Mesenchymal stem cell (in vitro differentiated cells and primary cell): Measurements from ENCODE around the gene MGAT4A.

Experiments
- DNase-seq: peaks from one replicate; pipeline ENCODE4 v3.0.0-alpha.2; 2013
- H2AFZ ChIP-seq: one replicate; pipeline ENCODE4 v1.6.1; 2013; ENCODE audit warnings: low read depth, mild to moderate bottlenecking, control low read depth, inconsistent platforms, low read length, moderate library complexity
- H2AK5ac ChIP-seq: 2 replicates; pipeline ENCODE4 v1.6.1; 2013; ENCODE audit warnings: low read length, moderate library complexity, mild to moderate bottlenecking, inconsistent platforms; ENCODE audit not compliant: severe bottlenecking
- H2BK120ac ChIP-seq: one replicate; pipeline ENCODE4 v1.6.1; 2013; ENCODE audit warnings: low read depth, mild to moderate bottlenecking, inconsistent platforms, low read length, moderate library complexity
- H2BK12ac ChIP-seq, 2 experiments: one replicate each; pipeline ENCODE4 v1.6.1; 2013; ENCODE audit warnings: inconsistent platforms in 2 of 2, low read length in 2 of 2, mild to moderate bottlenecking in 2 of 2, moderate library complexity in 2 of 2, control low read depth in 1 of 2
- H2BK15ac ChIP-seq: one replicate; pipeline ENCODE4 v1.6.1; 2013; ENCODE audit warnings: mild to moderate bottlenecking, low read depth, inconsistent platforms; ENCODE audit not compliant: poor library complexity, severe bottlenecking
- H2BK5ac ChIP-seq: 2 replicates; pipeline ENCODE4 v1.6.1; 2013; ENCODE audit warnings: low read depth, mild to moderate bottlenecking, low read length, control low read depth, inconsistent platforms; ENCODE audit not compliant: poor library complexity, severe bottlenecking
- H3K14ac ChIP-seq, 2 experiments: one replicate each; pipeline ENCODE4 v1.6.1; 2013; ENCODE audit warnings: inconsistent platforms in 2 of 2, low read length in 2 of 2, control low read depth in 1 of 2, mild to moderate bottlenecking in 1 of 2, moderate library complexity in 1 of 2
- H3K18ac ChIP-seq, 2 experiments: one replicate each; pipeline ENCODE4 v1.6.1; 2013; ENCODE audit warnings: inconsistent platforms in 2 of 2, low read length in 2 of 2, control low read depth in 1 of 2, low read depth in 1 of 2, mild to moderate bottlenecking in 1 of 2
- H3K23ac ChIP-seq, 2 experiments: one replicate each; pipeline ENCODE4 v1.6.1; 2013; ENCODE audit warnings: inconsistent platforms in 2 of 2, low read length in 2 of 2, mild to moderate bottlenecking in 2 of 2, moderate library complexity in 2 of 2, control low read depth in 1 of 2
- H3K27ac ChIP-seq: 2 replicates; pipeline ENCODE4 v1.5.1; 2013; ENCODE audit warnings: mild to moderate bottlenecking, moderate library complexity, low read length, control low read depth, inconsistent platforms; ENCODE audit not compliant: poor library complexity, severe bottlenecking
- H3K27me3 ChIP-seq, 2 experiments: 2 replicates each; pipeline versions ENCODE4 v1.6.1 to v1.7.0; 2013; ENCODE audit warnings: low read length in 2 of 2, mild to moderate bottlenecking in 2 of 2, moderate library complexity in 2 of 2, control low read depth in 1 of 2, inconsistent platforms in 1 of 2; ENCODE audit not compliant: control insufficient read depth in 1 of 2, insufficient read depth in 1 of 2
- H3K36me3 ChIP-seq, 2 experiments: 2 replicates each; pipeline versions ENCODE4 v1.6.1 to v1.7.0; 2013; ENCODE audit warnings: low read length in 2 of 2, control low read depth in 1 of 2, inconsistent platforms in 1 of 2, low read depth in 1 of 2, mild to moderate bottlenecking in 1 of 2; ENCODE audit not compliant: insufficient read depth in 2 of 2, control insufficient read depth in 1 of 2
- H3K4ac ChIP-seq, 2 experiments: one replicate each; pipeline ENCODE4 v1.6.1; 2013; ENCODE audit warnings: inconsistent platforms in 2 of 2, low read length in 2 of 2, mild to moderate bottlenecking in 2 of 2, moderate library complexity in 2 of 2, control low read depth in 1 of 2, low read depth in 1 of 2
- H3K4me1 ChIP-seq: 2 replicates; pipeline ENCODE4 v1.6.1; 2013; ENCODE audit warnings: low read depth, low read length, control low read depth; ENCODE audit not compliant: control insufficient read depth, insufficient read depth
- H3K4me2 ChIP-seq: 2 replicates; pipeline ENCODE4 v1.6.1; 2013; ENCODE audit warnings: low read length, mild to moderate bottlenecking, inconsistent platforms; ENCODE audit not compliant: poor library complexity, severe bottlenecking
- H3K4me3 ChIP-seq, 2 experiments: 2 replicates each; pipeline versions ENCODE4 v1.5.1 to v1.7.0; 2013; ENCODE audit warnings: low read length in 2 of 2, mild to moderate bottlenecking in 2 of 2, control low read depth in 1 of 2, low read depth in 1 of 2; ENCODE audit not compliant: insufficient read depth in 1 of 2
- H3K79me1 ChIP-seq: replicated peaks from 2 replicates; pipeline ENCODE4 v1.6.1; 2013; ENCODE audit warnings: mild to moderate bottlenecking, control low read depth, low read length, inconsistent platforms; ENCODE audit not compliant: poor library complexity, severe bottlenecking
- H3K9ac ChIP-seq: 2 replicates; pipeline ENCODE4 v1.7.0; 2013; ENCODE audit warnings: mild to moderate bottlenecking, low read length, moderate library complexity
- H3K9me3 ChIP-seq: 2 replicates; pipeline ENCODE4 v1.7.0; 2013; ENCODE audit warnings: mild to moderate bottlenecking, low read length; ENCODE audit not compliant: control insufficient read depth
- H4K8ac ChIP-seq: one replicate; pipeline ENCODE4 v1.6.1; 2013; ENCODE audit warnings: inconsistent platforms, mild to moderate bottlenecking, low read length, moderate library complexity
- H4K91ac ChIP-seq: one replicate; pipeline ENCODE4 v1.6.1; 2013; ENCODE audit warnings: mild to moderate bottlenecking, low read length, inconsistent platforms
- WGBS: methylation state at CpG from one replicate; pipeline ENCODE4 v1.1.7; 2013; ENCODE audit warnings: mixed read lengths; 5-methylcytosine and 5-hydroxymethylcytosine counted together

Gene MGAT4A

DNA sequence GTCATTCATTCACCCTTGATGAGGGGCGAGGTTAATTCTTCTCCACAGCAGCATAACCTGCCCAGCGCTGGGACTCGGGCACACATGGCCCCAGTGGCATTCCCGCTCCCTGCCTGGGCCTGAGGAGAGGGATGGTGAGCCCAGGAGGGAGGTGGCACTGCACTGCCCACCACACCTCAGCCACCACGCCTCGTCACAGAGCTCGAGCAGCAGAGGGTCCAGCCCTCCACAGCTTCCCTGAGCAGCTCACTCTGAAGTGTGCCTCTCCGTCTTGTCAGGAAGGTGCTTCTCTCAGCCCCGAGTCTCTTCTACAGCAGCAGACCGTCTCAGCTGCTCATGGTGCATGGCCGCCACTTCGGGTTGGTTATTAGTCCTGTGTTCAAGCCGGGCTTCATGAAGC is 157.5 kb downstream of the MGAT4A start:
- Histone ChIP-seq H3K4me3 (no peak overlapping the region), H2BK120ac (no peak overlapping the region), H3K18ac (no peak overlapping the region), H3K23ac (no peak overlapping the region), H3K9ac (no peak overlapping the region), H2BK15ac (no peak overlapping the region), H4K91ac (peak overlapping the region; percentile 40), H3K14ac (no peak overlapping the region), H2AK5ac (no peak overlapping the region), H3K79me1 (no peaks in the 10 kb centered on the region), H3K27me3 (no peaks in the 10 kb centered on the region), H2BK5ac (no peak overlapping the region), H3K27ac (no peak overlapping the region), H3K9me3 (no peaks in the 10 kb centered on the region), H3K4ac (no peak overlapping the region), H3K4me1 (peaks cover 3% of the 10 kb centered on the region), H3K36me3 (peaks cover 54 to 74% of the 10 kb centered on the region in 2 experiments), H2AFZ (no peak overlapping the region), H3K4me2 (no peak overlapping the region), H2BK12ac (no peak overlapping the region), H4K8ac (no peak overlapping the region)
- no peak for DNase-seq
- 97% methylated on average over 12 of the region's 13 CpGs for WGBS

DNA sequence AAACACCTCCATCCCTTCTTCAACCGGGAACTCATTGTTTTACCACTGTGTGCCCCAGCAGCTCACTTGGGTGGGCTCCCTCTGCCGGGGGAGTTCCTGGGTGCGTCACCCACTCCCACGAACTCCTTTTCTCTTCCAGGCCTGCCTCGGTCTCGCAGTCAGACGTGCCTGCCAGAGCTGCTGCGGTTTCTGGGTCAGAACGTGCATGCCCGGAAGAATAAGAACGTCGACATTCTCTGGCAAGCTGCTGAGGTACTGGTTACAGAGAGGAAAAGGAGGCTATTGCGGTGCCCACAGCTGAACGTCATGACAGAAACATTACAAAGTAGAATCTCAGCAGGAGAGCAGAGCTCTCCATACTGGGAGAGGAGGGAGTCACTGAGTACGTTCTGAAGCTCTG is 158.3 kb downstream of the MGAT4A start:
- WGBS, result 96% methylated on average over 15 of the region's 15 CpGs
- Histone ChIP-seq H2AFZ (no peak overlapping the region), H3K14ac (no peak overlapping the region), H3K4me1 (peaks cover 3% of the 10 kb centered on the region), H3K4ac (no peak overlapping the region), H4K91ac (no peak overlapping the region), H2BK120ac (no peak overlapping the region), H2BK12ac (no peak overlapping the region), H2AK5ac (no peak overlapping the region), H3K36me3 (peaks cover 54 to 73% of the 10 kb centered on the region in 2 experiments), H4K8ac (no peak overlapping the region), H3K27ac (no peak overlapping the region), H3K27me3 (no peaks in the 10 kb centered on the region), H3K4me3 (no peak overlapping the region), H3K79me1 (no peaks in the 10 kb centered on the region), H3K4me2 (no peak overlapping the region), H3K18ac (no peak overlapping the region), H3K9me3 (no peaks in the 10 kb centered on the region), H3K23ac (no peak overlapping the region), H2BK5ac (no peak overlapping the region), H2BK15ac (no peak overlapping the region), H3K9ac (no peak overlapping the region)
- DNase-seq, result no peak

DNA sequence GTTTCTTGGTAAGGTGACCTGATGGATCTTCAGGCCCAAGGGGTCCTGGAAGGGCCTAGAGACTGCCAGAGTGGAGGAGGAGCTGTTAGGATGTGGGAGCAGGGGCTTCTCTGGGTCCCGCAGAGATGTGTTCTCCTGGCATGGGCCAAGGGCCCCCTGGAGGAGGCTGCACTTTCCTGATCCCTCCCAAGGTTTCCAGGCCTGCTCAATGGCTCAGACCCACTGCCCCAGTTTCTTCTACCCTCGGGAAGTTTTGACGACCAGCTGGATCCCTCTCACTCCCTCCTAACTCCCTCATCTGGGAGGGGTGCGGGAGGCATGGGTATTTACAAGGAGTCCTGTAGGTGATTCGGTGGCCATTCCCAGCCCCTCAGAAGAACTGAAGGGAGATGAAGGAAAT is 158.7 kb downstream of the MGAT4A start:
- H3K27ac ChIP-seq, result no peak overlapping the region
- peaks cover 52 to 74% of the 10 kb centered on the region in 2 experiments for H3K36me3 ChIP-seq
- H3K9ac ChIP-seq, result no peak overlapping the region
- no peak overlapping the region for H2BK5ac ChIP-seq
- H3K27me3 ChIP-seq, result no peaks in the 10 kb centered on the region
- H3K4me3 ChIP-seq, result no peak overlapping the region
- no peak overlapping the region for H3K14ac ChIP-seq
- no peak overlapping the region for H2AK5ac ChIP-seq
- WGBS, result no CpG with 5 or more reads among the region's 5 CpGs
- no peaks in the 10 kb centered on the region for H3K9me3 ChIP-seq
- no peak overlapping the region for H2AFZ ChIP-seq
- H3K79me1 ChIP-seq, result no peaks in the 10 kb centered on the region
- no peak overlapping the region for H4K91ac ChIP-seq
- H3K18ac ChIP-seq, result no peak overlapping the region
- H2BK120ac ChIP-seq, result no peak overlapping the region
- no peak overlapping the region for H3K4me2 ChIP-seq
- no peak overlapping the region for H3K4ac ChIP-seq
- DNase-seq, result no peak
- no peak overlapping the region for H4K8ac ChIP-seq
- H2BK12ac ChIP-seq, result no peak overlapping the region
- no peak overlapping the region for H3K23ac ChIP-seq
- H2BK15ac ChIP-seq, result no peak overlapping the region
- peaks cover 3% of the 10 kb centered on the region for H3K4me1 ChIP-seq

DNA sequence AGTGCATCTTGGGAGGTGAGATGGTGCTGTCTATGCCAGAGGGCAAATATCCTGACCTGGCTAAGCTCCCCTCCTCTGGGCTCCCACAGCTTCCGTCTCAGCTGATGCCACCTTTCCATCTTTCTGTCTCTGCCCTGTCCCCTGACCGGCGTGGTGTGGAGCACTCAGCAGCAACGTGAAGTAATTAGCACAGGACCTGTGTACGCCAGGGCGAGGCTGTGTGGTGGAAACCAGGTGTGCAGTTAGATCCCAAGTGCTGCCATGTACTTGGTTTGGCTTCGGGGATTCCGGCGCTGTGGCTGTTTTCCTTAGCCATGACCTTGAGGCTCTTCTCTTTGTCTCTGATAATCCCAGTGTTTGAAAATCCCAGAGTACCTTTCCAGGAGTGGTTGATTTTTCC is 159.1 kb downstream of the MGAT4A start:
- H3K23ac ChIP-seq, result no peak overlapping the region
- no peak overlapping the region for H2BK12ac ChIP-seq
- H2AFZ ChIP-seq, result no peak overlapping the region
- no peak overlapping the region for H2BK15ac ChIP-seq
- no peak overlapping the region for H3K14ac ChIP-seq
- H3K4me3 ChIP-seq, result no peak overlapping the region
- H3K4ac ChIP-seq, result no peak overlapping the region
- H3K27me3 ChIP-seq, result no peaks in the 10 kb centered on the region
- H3K4me1 ChIP-seq, result peaks cover 3% of the 10 kb centered on the region
- H2BK120ac ChIP-seq, result no peak overlapping the region
- H3K18ac ChIP-seq, result no peak overlapping the region
- no peak overlapping the region for H3K27ac ChIP-seq
- no peaks in the 10 kb centered on the region for H3K9me3 ChIP-seq
- H4K8ac ChIP-seq, result no peak overlapping the region
- H3K4me2 ChIP-seq, result no peak overlapping the region
- no peaks in the 10 kb centered on the region for H3K79me1 ChIP-seq
- no peak overlapping the region for H2BK5ac ChIP-seq
- DNase-seq, result no peak
- 97% methylated on average over 9 of the region's 9 CpGs for WGBS
- no peak overlapping the region for H2AK5ac ChIP-seq
- H3K36me3 ChIP-seq, result peaks cover 53 to 74% of the 10 kb centered on the region in 2 experiments
- H3K9ac ChIP-seq, result no peak overlapping the region
- H4K91ac ChIP-seq, result peak overlapping the region; percentile 1
